Measurements from ENCODE around the gene MTMR11.

MTMR11 gene

DNA sequence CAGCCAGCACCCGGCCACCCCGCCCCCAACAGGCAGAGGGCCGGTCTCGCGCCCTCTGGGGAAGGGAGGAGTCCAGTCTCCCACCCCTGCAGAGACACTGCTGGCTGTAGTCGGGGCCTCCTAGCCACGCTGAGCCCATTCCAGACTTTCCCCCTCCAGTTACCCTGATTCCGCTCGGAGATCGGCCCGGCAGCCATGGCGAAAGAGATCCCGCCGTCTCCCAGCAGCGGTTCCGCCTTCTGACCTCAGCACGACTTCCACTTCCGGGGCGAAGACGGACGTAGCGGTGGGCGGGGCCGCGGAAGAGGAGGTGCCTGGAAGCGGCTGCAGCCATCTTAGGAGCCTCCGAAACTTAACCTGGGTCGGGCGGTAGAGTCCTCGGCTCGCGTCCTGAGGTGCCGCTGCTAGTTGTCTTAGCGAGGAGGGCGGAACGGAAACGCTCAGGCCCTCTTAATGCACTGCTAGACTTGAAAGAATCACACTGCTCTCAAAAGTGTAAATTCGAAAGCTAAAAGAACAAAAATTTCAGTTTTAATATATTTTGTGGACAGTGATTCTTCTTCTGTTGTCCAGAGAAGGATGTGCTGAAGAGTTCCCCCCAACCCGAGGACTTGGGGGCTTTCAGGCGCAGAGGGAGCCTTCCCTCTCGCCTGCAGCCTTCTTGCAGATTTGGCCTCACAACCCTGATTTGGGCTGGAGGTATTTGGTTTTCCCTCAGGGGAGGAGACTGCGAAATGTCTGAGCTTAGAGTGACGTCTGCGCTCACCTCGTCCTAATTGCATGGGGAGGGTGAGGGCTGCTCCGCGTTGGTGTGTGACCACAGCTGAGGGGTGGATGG lies 8.9 kb downstream of the MTMR11 start, which contains the start of gene SF3B4:
Gene SF3B4 (minus strand): TSS at position 241 of the 838 bp plus-strand sequence. CDS start 44 bp downstream, at position 197.
- H3K4me1 ChIP-seq (ENCODE audit: control insufficient read depth in 1 of 2, insufficient read depth in 1 of 2, low read depth in 1 of 2, low read length in 1 of 2), result peaks cover 18 to 23% of the 10 kb centered on the region in 2 experiments
- H3K27ac ChIP-seq, result peak within 1 kb of the TSS; percentile 94
- no peaks in the 10 kb centered on the region for H3K9me3 ChIP-seq
- H3K4me3 ChIP-seq (ENCODE audit: low read depth in 1 of 2, low read length in 1 of 2), result peak within 1 kb of the TSS; percentile 71 to 82
- H3K27me3 ChIP-seq, result no peaks in the 10 kb centered on the region
- TF ChIP-seq, protein P1, sequence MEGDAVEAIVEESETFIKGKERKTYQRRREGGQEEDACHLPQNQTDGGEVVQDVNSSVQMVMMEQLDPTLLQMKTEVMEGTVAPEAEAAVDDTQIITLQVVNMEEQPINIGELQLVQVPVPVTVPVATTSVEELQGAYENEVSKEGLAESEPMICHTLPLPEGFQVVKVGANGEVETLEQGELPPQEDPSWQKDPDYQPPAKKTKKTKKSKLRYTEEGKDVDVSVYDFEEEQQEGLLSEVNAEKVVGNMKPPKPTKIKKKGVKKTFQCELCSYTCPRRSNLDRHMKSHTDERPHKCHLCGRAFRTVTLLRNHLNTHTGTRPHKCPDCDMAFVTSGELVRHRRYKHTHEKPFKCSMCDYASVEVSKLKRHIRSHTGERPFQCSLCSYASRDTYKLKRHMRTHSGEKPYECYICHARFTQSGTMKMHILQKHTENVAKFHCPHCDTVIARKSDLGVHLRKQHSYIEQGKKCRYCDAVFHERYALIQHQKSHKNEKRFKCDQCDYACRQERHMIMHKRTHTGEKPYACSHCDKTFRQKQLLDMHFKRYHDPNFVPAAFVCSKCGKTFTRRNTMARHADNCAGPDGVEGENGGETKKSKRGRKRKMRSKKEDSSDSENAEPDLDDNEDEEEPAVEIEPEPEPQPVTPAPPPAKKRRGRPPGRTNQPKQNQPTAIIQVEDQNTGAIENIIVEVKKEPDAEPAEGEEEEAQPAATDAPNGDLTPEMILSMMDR (IDR thresholded peaks at IDR 0.05), result peak; percentile 16
- peaks cover 40% of the 10 kb centered on the region for H3K36me3 ChIP-seq

GRCh38 chr1:149927056-149927562 lies 9.6 kb downstream of the MTMR11 start:
- peak overlapping the region; percentile 71 to 82 for H3K4me3 ChIP-seq (ENCODE audit: low read depth in 1 of 2, low read length in 1 of 2)
- TF ChIP-seq, protein P1 (IDR thresholded peaks at IDR 0.05), result no peak
- peaks cover 18 to 23% of the 10 kb centered on the region in 2 experiments for H3K4me1 ChIP-seq (ENCODE audit: control insufficient read depth in 1 of 2, insufficient read depth in 1 of 2, low read depth in 1 of 2, low read length in 1 of 2)
- no peaks in the 10 kb centered on the region for H3K9me3 ChIP-seq
- peaks cover 46% of the 10 kb centered on the region for H3K36me3 ChIP-seq
- H3K27ac ChIP-seq, result peak overlapping the region; percentile 94
- no peaks in the 10 kb centered on the region for H3K27me3 ChIP-seq

- H3K4me1 ChIP-seq (ENCODE audit: control insufficient read depth in 1 of 2, insufficient read depth in 1 of 2, low read depth in 1 of 2, low read length in 1 of 2), result peaks cover 18 to 23% of the 10 kb centered on the region in 2 experiments
- H3K36me3 ChIP-seq, result peaks cover 51% of the 10 kb centered on the region
- H3K4me3 ChIP-seq (ENCODE audit: low read depth in 1 of 2, low read length in 1 of 2), result peak overlapping the region in 1 of 2 experiments; percentile 82
- no peaks in the 10 kb centered on the region for H3K9me3 ChIP-seq
- H3K27me3 ChIP-seq, result no peaks in the 10 kb centered on the region
- no peak overlapping the region for H3K27ac ChIP-seq
- TF ChIP-seq, protein P1 (IDR thresholded peaks at IDR 0.05), result no peak
Measured at GRCh38 chr1:149926296-149926695, 10.4 kb downstream of the MTMR11 start.

- H3K4me1 ChIP-seq (ENCODE audit: control insufficient read depth in 1 of 2, insufficient read depth in 1 of 2, low read depth in 1 of 2, low read length in 1 of 2), result peaks cover 18 to 23% of the 10 kb centered on the region in 2 experiments
- TF ChIP-seq, protein P1 (IDR thresholded peaks at IDR 0.05), result no peak
- no peaks in the 10 kb centered on the region for H3K9me3 ChIP-seq
- H3K27ac ChIP-seq, result no peak overlapping the region
- no peaks in the 10 kb centered on the region for H3K27me3 ChIP-seq
- H3K36me3 ChIP-seq, result peaks cover 53% of the 10 kb centered on the region
- H3K4me3 ChIP-seq (ENCODE audit: low read depth in 1 of 2, low read length in 1 of 2), result no peak overlapping the region
Measured at GRCh38 chr1:149925751-149926150, 10.9 kb downstream of the MTMR11 start.

- Histone ChIP-seq H3K4me3 (ENCODE audit: low read depth in 1 of 2, low read length in 1 of 2) (no peak overlapping the region), H3K9me3 (no peaks in the 10 kb centered on the region), H3K27me3 (no peaks in the 10 kb centered on the region), H3K36me3 (peaks cover 53% of the 10 kb centered on the region), H3K4me1 (ENCODE audit: control insufficient read depth in 1 of 2, insufficient read depth in 1 of 2, low read depth in 1 of 2, low read length in 1 of 2) (peaks cover 18 to 23% of the 10 kb centered on the region in 2 experiments), H3K27ac (no peak overlapping the region)
- TF ChIP-seq, protein P1 (IDR thresholded peaks at IDR 0.05), result no peak
Measured at GRCh38 chr1:149925345-149925744, 11.3 kb downstream of the MTMR11 start.

Data from neutrophil (primary cell).